ENCODE measurements around the gene TH. TPM values are rescaled to one million over a fixed set of nuclear protein-coding genes. Genes with fewer than 3 reads are reported as not detected.

The TH gene
- total RNA-seq, 1 donor from 2014 or later = 2.0 TPM

GRCh38 chr11:2137202-2138067, 34.2 kb downstream of the TH start:
- Mint-ChIP-seq H3K9me3 (no peaks in the 10 kb centered on the region), H3K36me3 (no peaks in the 10 kb centered on the region), H3K4me1 (peaks cover 17% of the 10 kb centered on the region), H3K27ac (no peak overlapping the region), H3K27me3 (ENCODE audit: insufficient read depth, low read depth) (peaks cover 43% of the 10 kb centered on the region), H3K4me3 (peak overlapping the region; percentile 81)
- peak; percentile 92 for DNase-seq (ENCODE audit: low spot score)
- Histone ChIP-seq H2AFZ (replicated peaks) (peak overlapping the region; percentile 53), H3K4me2 (peak overlapping the region; percentile 93), H3K27me3 (peaks cover 100% of the 10 kb centered on the region), H3K4me3 (peak overlapping the region; percentile 53), H3K27ac (no peak overlapping the region), H3K9me3 (ENCODE audit: low read depth) (no peaks in the 10 kb centered on the region), H3F3A (ENCODE audit: low read depth) (peaks cover 7% of the 10 kb centered on the region), H3K9ac (no peak overlapping the region), H3K79me2 (ENCODE audit: low read depth) (no peaks in the 10 kb centered on the region), H4K20me1 (ENCODE audit: low read depth) (peaks cover 20% of the 10 kb centered on the region), H3K4me1 (no peaks in the 10 kb centered on the region), H3K36me3 (no peaks in the 10 kb centered on the region)
- TF ChIP-seq EZH2phosphoT487 (IDR thresholded peaks at IDR 0.05) (no peak), EZH2 (IDR thresholded peaks at IDR 0.05) (no peak)
- TF ChIP-seq, protein P1, sequence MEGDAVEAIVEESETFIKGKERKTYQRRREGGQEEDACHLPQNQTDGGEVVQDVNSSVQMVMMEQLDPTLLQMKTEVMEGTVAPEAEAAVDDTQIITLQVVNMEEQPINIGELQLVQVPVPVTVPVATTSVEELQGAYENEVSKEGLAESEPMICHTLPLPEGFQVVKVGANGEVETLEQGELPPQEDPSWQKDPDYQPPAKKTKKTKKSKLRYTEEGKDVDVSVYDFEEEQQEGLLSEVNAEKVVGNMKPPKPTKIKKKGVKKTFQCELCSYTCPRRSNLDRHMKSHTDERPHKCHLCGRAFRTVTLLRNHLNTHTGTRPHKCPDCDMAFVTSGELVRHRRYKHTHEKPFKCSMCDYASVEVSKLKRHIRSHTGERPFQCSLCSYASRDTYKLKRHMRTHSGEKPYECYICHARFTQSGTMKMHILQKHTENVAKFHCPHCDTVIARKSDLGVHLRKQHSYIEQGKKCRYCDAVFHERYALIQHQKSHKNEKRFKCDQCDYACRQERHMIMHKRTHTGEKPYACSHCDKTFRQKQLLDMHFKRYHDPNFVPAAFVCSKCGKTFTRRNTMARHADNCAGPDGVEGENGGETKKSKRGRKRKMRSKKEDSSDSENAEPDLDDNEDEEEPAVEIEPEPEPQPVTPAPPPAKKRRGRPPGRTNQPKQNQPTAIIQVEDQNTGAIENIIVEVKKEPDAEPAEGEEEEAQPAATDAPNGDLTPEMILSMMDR (IDR thresholded peaks at IDR 0.05) = no peak

DNA sequence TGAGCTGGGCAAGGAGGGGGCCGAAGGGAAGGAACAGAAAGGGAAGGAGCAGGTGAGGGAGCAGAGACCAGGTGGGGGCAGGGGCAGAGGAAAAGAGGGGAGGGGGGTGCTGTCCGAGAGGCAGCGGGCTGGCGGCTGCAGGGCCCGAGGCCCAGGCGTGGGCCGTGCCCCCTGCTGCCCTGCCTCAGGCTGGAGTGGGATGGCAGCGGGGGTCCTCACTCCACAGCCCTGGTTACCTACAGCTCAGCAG, 34.7 kb downstream of the TH start:
- H3K4me3 ChIP-seq = peak overlapping the region; percentile 53
- H3K36me3 ChIP-seq = no peaks in the 10 kb centered on the region
- Mint-ChIP-seq H3K4me3 (peak overlapping the region; percentile 81), H3K36me3 (no peaks in the 10 kb centered on the region), H3K27me3 (ENCODE audit: insufficient read depth, low read depth) (peaks cover 40% of the 10 kb centered on the region), H3K9me3 (no peaks in the 10 kb centered on the region), H3K4me1 (peaks cover 20% of the 10 kb centered on the region), H3K27ac (no peak overlapping the region)
- H3K4me2 ChIP-seq = peak overlapping the region; percentile 93
- peaks cover 14% of the 10 kb centered on the region for H4K20me1 ChIP-seq (ENCODE audit: low read depth)
- TF ChIP-seq EZH2 (IDR thresholded peaks at IDR 0.05) = no peak
- TF ChIP-seq, protein P1 (IDR thresholded peaks at IDR 0.05) = no peak
- no peak for TF ChIP-seq EZH2phosphoT487 (IDR thresholded peaks at IDR 0.05)
- no peak overlapping the region for H3K27ac ChIP-seq
- H3K27me3 ChIP-seq = peaks cover 100% of the 10 kb centered on the region
- H3K9ac ChIP-seq = no peak overlapping the region
- H2AFZ ChIP-seq (replicated peaks) = no peak overlapping the region
- no peaks in the 10 kb centered on the region for H3K4me1 ChIP-seq
- H3K79me2 ChIP-seq (ENCODE audit: low read depth) = no peaks in the 10 kb centered on the region
- DNase-seq (ENCODE audit: low spot score) = no peak
- no peaks in the 10 kb centered on the region for H3K9me3 ChIP-seq (ENCODE audit: low read depth)
- peaks cover 7% of the 10 kb centered on the region for H3F3A ChIP-seq (ENCODE audit: low read depth)

DNA sequence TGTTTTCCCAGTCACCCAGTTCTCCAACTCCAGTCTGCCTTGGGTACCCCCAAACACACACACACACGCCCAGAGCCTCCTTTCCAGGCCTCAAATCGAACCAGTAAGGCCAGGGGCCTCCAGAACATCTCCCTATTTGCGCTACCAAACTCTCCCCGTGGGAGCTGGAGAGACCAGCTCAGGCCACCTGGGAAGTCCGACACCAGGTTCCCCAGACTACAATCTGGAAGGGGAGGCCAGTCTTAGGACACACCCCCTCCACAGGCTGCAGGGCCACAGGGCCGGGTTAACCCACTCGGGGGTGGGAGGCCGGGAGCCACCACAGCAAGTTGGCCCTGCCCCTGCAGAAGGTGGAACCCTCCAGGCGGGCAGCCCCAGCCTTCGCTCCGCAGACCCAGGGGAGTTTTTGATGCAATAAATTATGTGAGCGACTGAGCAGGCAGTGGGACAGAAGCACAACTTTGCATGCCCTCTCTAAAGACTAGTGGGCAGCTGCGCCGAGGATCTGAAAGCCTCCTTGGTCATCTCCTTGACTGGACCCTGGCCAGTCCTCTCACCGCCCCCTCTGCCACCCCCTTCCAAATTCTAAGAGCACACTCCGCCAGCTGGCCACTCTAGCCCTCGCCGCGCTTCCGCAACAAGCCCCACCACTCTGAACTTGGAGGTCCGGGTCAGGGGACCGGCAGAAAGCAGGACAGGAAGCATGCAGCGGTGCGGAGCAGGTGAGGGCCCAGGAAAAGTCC, 35.2 kb downstream of the TH start:
- H3K4me1 Mint-ChIP-seq = peaks cover 24% of the 10 kb centered on the region
- Histone ChIP-seq H3K36me3 (no peaks in the 10 kb centered on the region), H3K4me3 (peak overlapping the region; percentile 53), H2AFZ (replicated peaks) (no peak overlapping the region), H3K27ac (no peak overlapping the region), H3K27me3 (peaks cover 96% of the 10 kb centered on the region), H3K4me2 (peak overlapping the region; percentile 93), H3K9me3 (ENCODE audit: low read depth) (no peaks in the 10 kb centered on the region), H3K4me1 (no peaks in the 10 kb centered on the region), H3F3A (ENCODE audit: low read depth) (peaks cover 7% of the 10 kb centered on the region), H4K20me1 (ENCODE audit: low read depth) (peaks cover 9% of the 10 kb centered on the region), H3K9ac (no peak overlapping the region), H3K79me2 (ENCODE audit: low read depth) (no peaks in the 10 kb centered on the region)
- peaks cover 1% of the 10 kb centered on the region for H3K9me3 Mint-ChIP-seq
- peaks cover 41% of the 10 kb centered on the region for H3K27me3 Mint-ChIP-seq (ENCODE audit: insufficient read depth, low read depth)
- H3K27ac Mint-ChIP-seq = no peak overlapping the region
- DNase-seq (ENCODE audit: low spot score) = no peak
- no peaks in the 10 kb centered on the region for H3K36me3 Mint-ChIP-seq
- TF ChIP-seq EZH2 (IDR thresholded peaks at IDR 0.05) = no peak
- TF ChIP-seq, protein P1 (IDR thresholded peaks at IDR 0.05) = no peak
- no peak for TF ChIP-seq EZH2phosphoT487 (IDR thresholded peaks at IDR 0.05)
- H3K4me3 Mint-ChIP-seq = peak overlapping the region; percentile 59

Data from neural progenitor cell (in vitro differentiated cells).